Endothelial cell (in vitro differentiated cells): ENCODE results near the gene CTNNAL1. TPM values are rescaled to one million over a fixed set of nuclear protein-coding genes. Genes with fewer than 3 reads are reported as not detected.

ENCODE experiments used
- DNase-seq: peaks from one replicate; pipeline ENCODE4 v3.0.0; 2021; ENCODE audit warnings: low spot score
- H3K27ac Mint-ChIP-seq: one replicate; pipeline ENCODE4 v1.8.0; 2021; ENCODE audit warnings: mixed read lengths, inconsistent platforms; ENCODE audit not compliant: unreplicated experiment
- H3K27me3 Mint-ChIP-seq: one replicate; pipeline ENCODE4 v1.8.0; 2021; ENCODE audit warnings: mild to moderate bottlenecking, moderate library complexity, mixed read lengths, inconsistent platforms; ENCODE audit not compliant: unreplicated experiment
- H3K36me3 Mint-ChIP-seq: one replicate; pipeline ENCODE4 v1.8.0; 2021; ENCODE audit warnings: mild to moderate bottlenecking, low read depth, mixed read lengths, inconsistent platforms; ENCODE audit not compliant: unreplicated experiment
- H3K4me1 Mint-ChIP-seq: one replicate; pipeline ENCODE4 v1.8.0; 2021; ENCODE audit warnings: mild to moderate bottlenecking, mixed read lengths, inconsistent platforms; ENCODE audit not compliant: unreplicated experiment
- H3K4me3 Mint-ChIP-seq: one replicate; pipeline ENCODE4 v1.8.0; 2021; ENCODE audit warnings: mild to moderate bottlenecking, mixed read lengths, inconsistent platforms; ENCODE audit not compliant: unreplicated experiment
- H3K9me3 Mint-ChIP-seq: one replicate; pipeline ENCODE4 v1.8.0; 2021; ENCODE audit warnings: mixed read lengths, inconsistent platforms; ENCODE audit not compliant: unreplicated experiment
- CTCF ChIP-seq: fragments of 200-600 bp; sonication (generic); IDR thresholded peaks from one replicate; pipeline ENCODE4 v1.5.0; 2021; ENCODE audit warnings: antibody characterized with exemption; ENCODE audit not compliant: unreplicated experiment
- total RNA-seq: library from RNA; stranded (reverse); fragmentation: NEBNext Ultra II Directional; extraction: Animal tissue kit (Norgen Biotek cat#: 25700); gene quantifications from one replicate; pipeline ENCODE4 v1.2.1, GENCODE V29; 2021; ENCODE audit not compliant: unreplicated experiment

CTNNAL1 gene
- total RNA-seq, 1 donor from 2014 or later, result 31.2 TPM

- TF ChIP-seq CTCF, result no peak
- Mint-ChIP-seq H3K4me3 (peak overlapping the region; percentile 2), H3K4me1 (no peaks in the 10 kb centered on the region), H3K9me3 (no peaks in the 10 kb centered on the region), H3K36me3 (peaks cover 20% of the 10 kb centered on the region), H3K27me3 (peaks cover 1% of the 10 kb centered on the region), H3K27ac (no peak overlapping the region)
- no peak for DNase-seq
These were observed 30.3 kb upstream of the CTNNAL1 start for GRCh38 chr9:109043578-109043977.

GRCh38 chr9:109040571-109040970 lies 27.3 kb upstream of the CTNNAL1 start:
- Mint-ChIP-seq H3K27ac (no peak overlapping the region), H3K27me3 (no peaks in the 10 kb centered on the region), H3K9me3 (no peaks in the 10 kb centered on the region), H3K4me1 (no peaks in the 10 kb centered on the region), H3K36me3 (peaks cover 17% of the 10 kb centered on the region), H3K4me3 (no peak overlapping the region)
- no peak for TF ChIP-seq CTCF
- DNase-seq, result no peak

- H3K36me3 Mint-ChIP-seq, result peaks cover 17% of the 10 kb centered on the region
These were observed 26.2 kb upstream of the CTNNAL1 start for GRCh38 chr9:109039539-109039938.

GRCh38 chr9:109037946-109038715 lies 24.8 kb upstream of the CTNNAL1 start:
- no peak for DNase-seq
- no peak overlapping the region for H3K4me3 Mint-ChIP-seq
- no peaks in the 10 kb centered on the region for H3K9me3 Mint-ChIP-seq
- no peaks in the 10 kb centered on the region for H3K4me1 Mint-ChIP-seq
- no peak overlapping the region for H3K27ac Mint-ChIP-seq
- no peak for TF ChIP-seq CTCF
- H3K36me3 Mint-ChIP-seq, result peaks cover 10% of the 10 kb centered on the region
- peaks cover 1% of the 10 kb centered on the region for H3K27me3 Mint-ChIP-seq

More at GRCh38 chr9:109039539-109039938, 26.2 kb upstream of the CTNNAL1 start:
- peak overlapping the region; percentile 12 for H3K27ac Mint-ChIP-seq
- DNase-seq, result no peak
- H3K27me3 Mint-ChIP-seq, result no peaks in the 10 kb centered on the region
- H3K4me1 Mint-ChIP-seq, result no peaks in the 10 kb centered on the region
- no peak for TF ChIP-seq CTCF
- no peaks in the 10 kb centered on the region for H3K9me3 Mint-ChIP-seq
- H3K4me3 Mint-ChIP-seq, result no peak overlapping the region
